ENCODE data around the gene CRACR2B. TPM values are rescaled to one million over a fixed set of nuclear protein-coding genes. Genes with fewer than 3 reads are reported as not detected.

The CRACR2B gene
- total and polyA plus RNA-seq, 2 donors from 2014 or later: 16.5 to 22.6 TPM

DNA sequence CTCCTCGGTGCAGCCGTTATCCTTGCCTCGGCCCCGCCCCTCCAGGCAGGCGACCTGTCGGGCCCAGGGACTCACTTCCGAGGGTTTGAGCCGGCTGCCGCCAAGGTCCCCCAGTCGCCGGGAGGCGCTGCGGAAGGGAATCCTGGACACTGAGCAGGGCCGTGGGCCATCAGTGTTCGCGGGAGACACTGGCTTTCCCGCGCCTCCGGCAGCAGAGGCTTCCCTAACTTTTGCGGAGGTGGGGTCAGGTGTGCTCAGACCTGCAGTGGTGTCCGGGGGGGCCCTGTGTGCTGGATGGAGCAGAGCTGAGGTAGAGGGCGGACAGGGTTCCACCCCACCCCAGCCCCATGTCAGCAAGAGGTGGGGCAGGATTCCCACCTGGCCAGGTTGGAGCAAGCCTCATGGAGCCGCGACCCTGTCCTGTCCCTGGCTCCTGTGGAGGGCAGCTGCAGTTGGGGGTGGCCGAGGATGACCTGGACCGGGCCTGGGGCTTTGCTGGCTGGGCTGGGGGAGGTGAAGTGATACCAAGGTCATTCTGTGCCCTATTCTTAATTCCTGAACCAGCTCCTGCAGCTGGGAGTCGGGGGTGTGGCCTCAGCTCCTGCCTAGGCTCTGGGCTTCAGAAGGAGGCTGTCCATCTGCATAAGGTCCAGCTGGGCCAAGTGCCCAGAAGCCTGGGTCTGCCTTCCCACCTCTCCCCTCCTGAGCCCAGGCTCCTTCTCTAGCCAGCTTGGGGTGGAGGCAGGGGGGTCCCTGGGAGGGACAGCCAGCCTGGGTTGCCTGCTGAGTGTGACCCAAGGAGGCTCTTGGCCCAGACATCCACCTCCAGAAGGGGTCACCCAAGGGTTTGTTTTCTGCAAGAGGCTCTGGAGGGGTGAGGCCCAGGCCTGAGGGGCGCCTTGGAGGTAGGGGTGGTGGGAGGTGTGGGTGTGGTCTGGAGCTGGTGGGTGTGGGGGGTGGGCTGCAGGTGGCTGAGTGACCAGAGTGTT is 23.4 kb downstream of the CRACR2B start:
- TF ChIP-seq, protein P1, sequence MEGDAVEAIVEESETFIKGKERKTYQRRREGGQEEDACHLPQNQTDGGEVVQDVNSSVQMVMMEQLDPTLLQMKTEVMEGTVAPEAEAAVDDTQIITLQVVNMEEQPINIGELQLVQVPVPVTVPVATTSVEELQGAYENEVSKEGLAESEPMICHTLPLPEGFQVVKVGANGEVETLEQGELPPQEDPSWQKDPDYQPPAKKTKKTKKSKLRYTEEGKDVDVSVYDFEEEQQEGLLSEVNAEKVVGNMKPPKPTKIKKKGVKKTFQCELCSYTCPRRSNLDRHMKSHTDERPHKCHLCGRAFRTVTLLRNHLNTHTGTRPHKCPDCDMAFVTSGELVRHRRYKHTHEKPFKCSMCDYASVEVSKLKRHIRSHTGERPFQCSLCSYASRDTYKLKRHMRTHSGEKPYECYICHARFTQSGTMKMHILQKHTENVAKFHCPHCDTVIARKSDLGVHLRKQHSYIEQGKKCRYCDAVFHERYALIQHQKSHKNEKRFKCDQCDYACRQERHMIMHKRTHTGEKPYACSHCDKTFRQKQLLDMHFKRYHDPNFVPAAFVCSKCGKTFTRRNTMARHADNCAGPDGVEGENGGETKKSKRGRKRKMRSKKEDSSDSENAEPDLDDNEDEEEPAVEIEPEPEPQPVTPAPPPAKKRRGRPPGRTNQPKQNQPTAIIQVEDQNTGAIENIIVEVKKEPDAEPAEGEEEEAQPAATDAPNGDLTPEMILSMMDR (IDR thresholded peaks at IDR 0.05; ENCODE audit: borderline replicate concordance, extremely low read depth, insufficient read depth): no peak
- FAIRE-seq (no peak), DNase-seq (peak in 3 of 5 donors; percentile 44 to 80 (median 60))
- intact Hi-C loops (cut with DNase I): loop anchor here (10.0 kb wide), 1 partner anchor 194 kb away; no protein-coding TSS in a partner anchor
- Histone ChIP-seq H3K4me3 (ENCODE audit: low read length in 3 of 3) (no peak overlapping the region), H3K9me3 (ENCODE audit: control insufficient read depth in 2 of 3, insufficient read depth in 1 of 3, low read length in 3 of 3) (no peaks in the 10 kb centered on the region), H3K36me3 (ENCODE audit: control insufficient read depth in 2 of 3, insufficient read depth in 3 of 3, low read length in 3 of 3) (no peaks in the 10 kb centered on the region), H3K27me3 (ENCODE audit: control insufficient read depth, insufficient read depth, low read length) (no peaks in the 10 kb centered on the region), H3K9ac (ENCODE audit: low read length in 3 of 3) (no peak overlapping the region), H3K27ac (ENCODE audit: low read depth in 2 of 2, low read length in 2 of 2) (no peak overlapping the region), H3K4me1 (ENCODE audit: control insufficient read depth in 2 of 3, insufficient read depth in 2 of 3, low read depth in 1 of 3, low read length in 3 of 3) (peaks cover 0 to 14% (median 0%) of the 10 kb centered on the region in 3 donors)

- no peaks in the 10 kb centered on the region for H3K36me3 ChIP-seq (ENCODE audit: control insufficient read depth in 2 of 3, insufficient read depth in 3 of 3, low read length in 3 of 3)
- intact Hi-C loops (cut with DNase I): loop anchor here (10.0 kb wide), 1 partner anchor 192 kb away; no protein-coding TSS in a partner anchor
- H3K4me3 ChIP-seq (ENCODE audit: low read length in 3 of 3): no peak overlapping the region
- no peak overlapping the region for H3K27ac ChIP-seq (ENCODE audit: low read depth in 2 of 2, low read length in 2 of 2)
- no peak overlapping the region for H3K9ac ChIP-seq (ENCODE audit: low read length in 3 of 3)
- H3K4me1 ChIP-seq (ENCODE audit: control insufficient read depth in 2 of 3, insufficient read depth in 2 of 3, low read depth in 1 of 3, low read length in 3 of 3): peaks cover 0 to 10% (median 0%) of the 10 kb centered on the region in 3 donors
- no peaks in the 10 kb centered on the region for H3K9me3 ChIP-seq (ENCODE audit: control insufficient read depth in 2 of 3, insufficient read depth in 1 of 3, low read length in 3 of 3)
- TF ChIP-seq, protein P1 (IDR thresholded peaks at IDR 0.05; ENCODE audit: borderline replicate concordance, extremely low read depth, insufficient read depth): no peak
- FAIRE-seq: no peak
- no peak for DNase-seq
- H3K27me3 ChIP-seq (ENCODE audit: control insufficient read depth, insufficient read depth, low read length): no peaks in the 10 kb centered on the region
These were observed 25.0 kb downstream of the CRACR2B start for GRCh38 chr11:852762-853161.

DNA sequence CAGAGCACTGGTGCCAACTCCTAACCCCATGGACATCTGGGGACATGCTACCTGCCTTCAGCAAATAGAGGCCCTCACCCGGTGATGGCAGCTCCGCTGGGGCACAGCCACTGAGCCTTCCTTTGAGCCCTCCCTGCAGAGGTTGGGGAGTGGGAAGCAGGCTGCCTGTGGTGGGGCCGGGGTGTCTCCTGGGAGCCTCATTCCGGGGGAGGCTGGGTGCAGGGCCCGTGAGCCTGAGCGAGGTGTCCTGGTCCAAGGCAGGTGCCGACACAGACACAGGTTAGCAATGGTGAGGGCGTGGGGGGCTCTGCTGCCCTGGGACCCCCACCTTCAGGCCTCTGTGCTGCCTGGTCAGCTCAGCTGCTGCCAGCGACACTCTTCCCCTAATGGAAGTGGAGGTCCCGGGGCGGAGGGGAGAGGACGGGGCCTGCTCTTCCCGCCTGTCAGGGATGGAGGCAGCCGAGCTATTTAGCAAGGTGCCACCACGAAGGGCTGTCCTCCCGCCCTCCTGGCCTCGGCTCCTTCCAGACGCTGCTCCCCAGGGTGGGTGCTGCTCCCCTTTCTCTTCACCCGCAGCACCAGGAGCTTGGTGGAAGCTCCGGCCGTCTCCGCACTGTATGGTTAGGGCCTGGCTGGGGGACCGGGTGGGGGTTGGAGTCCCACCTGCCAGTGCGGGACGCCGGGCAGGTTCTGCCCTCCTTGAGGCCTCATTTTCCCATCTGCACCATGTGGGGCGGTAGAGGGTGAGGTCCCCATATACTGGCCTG is 26.1 kb downstream of the CRACR2B start:
- TF ChIP-seq, protein P1 (IDR thresholded peaks at IDR 0.05; ENCODE audit: borderline replicate concordance, extremely low read depth, insufficient read depth): no peak
- Histone ChIP-seq H3K27me3 (ENCODE audit: control insufficient read depth, insufficient read depth, low read length) (no peaks in the 10 kb centered on the region), H3K27ac (ENCODE audit: low read depth in 2 of 2, low read length in 2 of 2) (no peak overlapping the region), H3K9ac (ENCODE audit: low read length in 3 of 3) (no peak overlapping the region), H3K9me3 (ENCODE audit: control insufficient read depth in 2 of 3, insufficient read depth in 1 of 3, low read length in 3 of 3) (no peaks in the 10 kb centered on the region), H3K4me1 (ENCODE audit: control insufficient read depth in 2 of 3, insufficient read depth in 2 of 3, low read depth in 1 of 3, low read length in 3 of 3) (peaks cover 0 to 10% (median 0%) of the 10 kb centered on the region in 3 donors), H3K36me3 (ENCODE audit: control insufficient read depth in 2 of 3, insufficient read depth in 3 of 3, low read length in 3 of 3) (no peaks in the 10 kb centered on the region), H3K4me3 (ENCODE audit: low read length in 3 of 3) (no peak overlapping the region)
- intact Hi-C loops (cut with DNase I): loop anchor here (10.0 kb wide), 1 partner anchor 191 kb away; no protein-coding TSS in a partner anchor
- FAIRE-seq (no peak), DNase-seq (no peak)

Data from kidney (tissue), 14 donors.